Activated B cell treated with CpG ODN at 0.5 μM for 24 hours (primary cell): ENCODE results near the gene THSD4. TPM values are rescaled to one million over a fixed set of nuclear protein-coding genes. Genes with fewer than 3 reads are reported as not detected.

Experiments used
- ATAC-seq: fragments of 200-7000 bp; cut with Tn5 transposase; one replicate; pipeline ENCODE4 v1.10.0; 2021; ENCODE audit warnings: low read depth, mild to moderate bottlenecking, moderate library complexity
- CTCF ChIA-PET: fragments of 350-600 bp; sonication (Branson Sonifier 250); formaldehyde crosslinking; loops from one replicate; lab custom pipeline; 2021; ENCODE audit warnings: antibody characterized with exemption; lab: Charles Lee
- POLR2A ChIA-PET: fragments of 350-600 bp; sonication (Branson Sonifier 250); formaldehyde crosslinking; loops from one replicate; lab custom pipeline; 2021; ENCODE audit warnings: antibody characterized with exemption; lab: Charles Lee
- DNase-seq: peaks from one replicate; pipeline ENCODE4 v3.0.0; 2022
- H3K27ac Mint-ChIP-seq: one replicate; pipeline ENCODE4 v1.8.0; 2020; ENCODE audit warnings: mixed read lengths
- H3K27me3 Mint-ChIP-seq: one replicate; pipeline ENCODE4 v1.8.0; 2021; ENCODE audit warnings: mixed read lengths
- H3K36me3 Mint-ChIP-seq: one replicate; pipeline ENCODE4 v1.8.0; 2021; ENCODE audit warnings: low read depth, mixed read lengths
- H3K4me1 Mint-ChIP-seq: one replicate; pipeline ENCODE4 v1.8.0; 2021; ENCODE audit warnings: mixed read lengths
- H3K4me3 Mint-ChIP-seq: one replicate; pipeline ENCODE4 v1.8.0; 2020; ENCODE audit warnings: mild to moderate bottlenecking, mixed read lengths
- H3K9me3 Mint-ChIP-seq: one replicate; pipeline ENCODE4 v1.8.0; 2020; ENCODE audit warnings: mixed read lengths
- intact Hi-C: fragments of 100-400 bp; cut with micrococcal nuclease; formaldehyde crosslinking; loops from one replicate; pipeline ENCODE4 v1.15.1; 2024
- total RNA-seq: library from RNA; stranded (reverse); gene quantifications from 2 replicates; pipeline ENCODE4 v1.2.3, GENCODE V29; 2022
- TF ChIP-seq, protein P1 (sequence below): fragments of 200-600 bp; IDR thresholded peaks from one replicate; pipeline ENCODE4 v1.8.0; 2022; ENCODE audit warnings: antibody characterized with exemption, mild to moderate bottlenecking

Gene THSD4
- total RNA-seq, 1 donor from 2014 or later: not detected

DNA sequence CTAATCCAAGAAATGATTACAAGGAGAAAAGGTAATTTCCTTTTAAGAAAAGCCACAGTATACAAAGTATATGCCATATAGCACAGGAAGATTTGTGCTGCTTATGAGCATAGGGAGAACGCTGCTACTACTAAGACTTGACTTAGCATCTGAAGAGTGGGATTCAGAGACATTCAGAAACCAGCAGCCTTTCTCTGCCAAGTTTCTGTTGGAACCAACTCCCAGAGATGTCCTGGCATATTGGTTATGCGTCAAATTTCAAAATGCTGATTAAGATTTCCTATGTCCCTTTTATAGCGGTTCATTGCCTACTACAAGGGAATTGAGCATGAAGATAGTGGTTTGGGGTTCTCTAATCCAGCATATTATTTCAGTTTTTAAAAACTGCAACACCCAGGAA, 700.0 kb downstream of the THSD4 start:
- no peaks in the 10 kb centered on the region for H3K4me1 Mint-ChIP-seq
- no peak overlapping the region for H3K4me3 Mint-ChIP-seq
- ATAC-seq (no peak), DNase-seq (no peak)
- no peak overlapping the region for H3K27ac Mint-ChIP-seq
- ChIA-PET POLR2A (no interaction called here), CTCF (no interaction called here)
- peaks cover 9% of the 10 kb centered on the region for H3K9me3 Mint-ChIP-seq
- no peaks in the 10 kb centered on the region for H3K27me3 Mint-ChIP-seq
- intact Hi-C loops: no loop called here
- no peaks in the 10 kb centered on the region for H3K36me3 Mint-ChIP-seq
- TF ChIP-seq, protein P1, sequence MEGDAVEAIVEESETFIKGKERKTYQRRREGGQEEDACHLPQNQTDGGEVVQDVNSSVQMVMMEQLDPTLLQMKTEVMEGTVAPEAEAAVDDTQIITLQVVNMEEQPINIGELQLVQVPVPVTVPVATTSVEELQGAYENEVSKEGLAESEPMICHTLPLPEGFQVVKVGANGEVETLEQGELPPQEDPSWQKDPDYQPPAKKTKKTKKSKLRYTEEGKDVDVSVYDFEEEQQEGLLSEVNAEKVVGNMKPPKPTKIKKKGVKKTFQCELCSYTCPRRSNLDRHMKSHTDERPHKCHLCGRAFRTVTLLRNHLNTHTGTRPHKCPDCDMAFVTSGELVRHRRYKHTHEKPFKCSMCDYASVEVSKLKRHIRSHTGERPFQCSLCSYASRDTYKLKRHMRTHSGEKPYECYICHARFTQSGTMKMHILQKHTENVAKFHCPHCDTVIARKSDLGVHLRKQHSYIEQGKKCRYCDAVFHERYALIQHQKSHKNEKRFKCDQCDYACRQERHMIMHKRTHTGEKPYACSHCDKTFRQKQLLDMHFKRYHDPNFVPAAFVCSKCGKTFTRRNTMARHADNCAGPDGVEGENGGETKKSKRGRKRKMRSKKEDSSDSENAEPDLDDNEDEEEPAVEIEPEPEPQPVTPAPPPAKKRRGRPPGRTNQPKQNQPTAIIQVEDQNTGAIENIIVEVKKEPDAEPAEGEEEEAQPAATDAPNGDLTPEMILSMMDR: no peak

DNA sequence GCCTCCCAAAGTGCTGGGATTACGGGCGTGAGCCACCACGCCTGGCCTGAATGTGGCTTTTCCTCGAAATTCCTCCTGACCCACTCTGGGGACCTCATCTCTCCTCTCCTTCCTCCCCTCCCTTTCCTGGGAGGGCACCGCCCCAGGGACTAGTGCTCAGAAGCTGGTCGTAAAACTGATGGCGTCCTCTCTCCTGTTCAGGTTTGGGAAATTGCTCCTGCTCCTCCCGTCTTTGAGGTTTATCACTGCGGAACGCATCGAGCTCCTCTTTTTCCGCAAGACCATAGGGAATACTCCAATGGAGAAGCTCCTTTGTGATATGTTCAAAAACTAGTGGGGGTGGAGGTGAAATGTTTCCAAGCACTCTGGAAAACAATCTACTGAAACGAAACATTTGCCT, 702.1 kb downstream of the THSD4 start:
- Mint-ChIP-seq H3K27ac (no peak overlapping the region), H3K27me3 (no peaks in the 10 kb centered on the region), H3K9me3 (peaks cover 22% of the 10 kb centered on the region), H3K4me1 (no peaks in the 10 kb centered on the region), H3K4me3 (no peak overlapping the region), H3K36me3 (peaks cover 11% of the 10 kb centered on the region)
- intact Hi-C loops: no loop called here
- CTCF ChIA-PET: no interaction called here
- DNase-seq (no peak), ATAC-seq (no peak)
- TF ChIP-seq, protein P1: no peak
- POLR2A ChIA-PET: no interaction called here

DNA sequence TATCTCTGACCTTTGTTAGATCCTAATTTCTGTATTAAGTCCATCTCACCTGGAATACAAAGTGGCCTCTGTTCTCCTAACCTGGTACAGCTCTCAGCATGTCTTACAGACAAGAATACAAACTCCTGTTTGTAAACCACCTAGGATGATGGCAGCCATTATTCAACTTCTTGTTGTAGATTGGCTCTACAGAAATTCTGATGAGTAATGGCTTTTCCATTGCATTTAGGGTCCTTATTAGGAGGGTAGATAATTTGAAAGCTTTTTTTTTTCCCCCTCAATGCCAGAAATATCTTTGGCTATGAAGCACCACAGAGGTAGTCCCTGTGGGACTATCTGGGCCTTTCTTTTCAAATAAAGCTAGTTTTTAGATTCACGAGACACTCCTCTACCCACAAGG, 704.9 kb downstream of the THSD4 start:
- H3K9me3 Mint-ChIP-seq: peaks cover 35% of the 10 kb centered on the region
- TF ChIP-seq, protein P1: no peak
- DNase-seq (no peak), ATAC-seq (no peak)
- H3K27me3 Mint-ChIP-seq: no peaks in the 10 kb centered on the region
- no peak overlapping the region for H3K27ac Mint-ChIP-seq
- POLR2A ChIA-PET: no interaction called here
- no peak overlapping the region for H3K4me3 Mint-ChIP-seq
- intact Hi-C loops: no loop called here
- H3K36me3 Mint-ChIP-seq: peaks cover 35% of the 10 kb centered on the region
- no peaks in the 10 kb centered on the region for H3K4me1 Mint-ChIP-seq
- CTCF ChIA-PET: no interaction called here

DNA sequence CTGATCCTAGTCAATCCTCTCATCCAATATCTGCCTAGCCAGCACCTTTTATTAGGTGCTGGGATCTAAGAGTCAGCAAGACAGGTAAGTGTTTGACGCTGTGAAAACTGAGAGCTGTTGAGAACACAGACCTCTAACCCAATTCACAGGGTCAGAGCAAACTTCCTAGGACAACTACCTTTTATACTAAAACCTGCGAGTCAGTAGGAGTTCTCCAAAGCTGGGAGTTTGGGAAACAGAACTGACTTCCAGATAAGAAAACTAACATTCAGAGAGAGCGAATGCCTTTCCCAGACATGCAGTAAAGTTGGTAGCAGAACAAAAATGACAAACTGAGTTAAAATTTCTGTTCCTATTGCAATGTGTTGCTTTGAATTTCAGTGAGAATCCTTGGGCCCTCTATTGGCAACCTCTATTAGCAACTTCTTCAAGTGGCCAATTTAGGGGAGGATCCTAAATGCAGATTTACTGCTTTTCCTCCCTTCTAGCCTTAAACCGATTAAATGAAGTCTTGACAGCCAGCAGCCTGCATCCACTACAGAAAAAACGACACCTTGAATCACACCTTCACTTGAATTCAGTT, 706.4 kb downstream of the THSD4 start:
- peaks cover 51% of the 10 kb centered on the region for H3K36me3 Mint-ChIP-seq
- intact Hi-C loops: no loop called here
- no peaks in the 10 kb centered on the region for H3K27me3 Mint-ChIP-seq
- ChIA-PET CTCF (no interaction called here), POLR2A (no interaction called here)
- peaks cover 35% of the 10 kb centered on the region for H3K9me3 Mint-ChIP-seq
- H3K4me3 Mint-ChIP-seq: no peak overlapping the region
- no peaks in the 10 kb centered on the region for H3K4me1 Mint-ChIP-seq
- TF ChIP-seq, protein P1: no peak
- no peak overlapping the region for H3K27ac Mint-ChIP-seq
- ATAC-seq (no peak), DNase-seq (no peak)

DNA sequence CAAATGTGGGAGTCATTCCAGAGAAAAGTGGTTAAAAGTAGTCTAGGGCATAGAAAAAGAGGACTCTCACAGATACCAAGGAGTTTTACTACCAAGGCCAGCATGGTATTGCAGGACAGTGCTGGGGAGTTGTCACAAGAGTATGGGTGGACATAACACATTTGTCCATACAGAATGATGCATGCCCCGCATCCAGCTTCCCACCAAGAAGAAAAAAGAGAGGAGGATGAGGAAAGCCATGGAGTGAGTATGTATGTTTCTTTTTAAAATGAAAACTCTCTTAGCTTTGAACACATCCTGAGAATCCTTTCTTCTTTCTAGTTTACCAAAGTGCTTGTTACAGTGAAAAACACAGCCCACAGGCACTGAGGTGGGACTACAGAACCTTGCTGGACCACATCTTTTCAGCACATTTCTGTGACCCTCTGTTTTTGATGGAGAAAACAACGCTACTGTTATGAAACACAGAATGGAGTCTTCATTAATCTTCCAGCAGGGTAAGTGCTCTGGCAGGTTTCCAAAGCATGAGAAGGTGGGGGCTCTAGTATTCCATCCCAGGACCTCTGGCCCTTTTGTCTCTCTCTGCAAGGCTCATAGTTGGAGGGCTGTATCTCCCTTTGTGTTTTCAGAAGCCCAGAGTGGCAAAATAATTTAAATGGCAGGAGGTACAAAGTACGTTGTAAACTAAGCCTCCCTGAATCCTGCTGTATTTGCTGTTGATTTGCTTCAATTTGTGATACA, 707.8 kb downstream of the THSD4 start:
- DNase-seq (no peak), ATAC-seq (no peak)
- no peak overlapping the region for H3K27ac Mint-ChIP-seq
- H3K9me3 Mint-ChIP-seq: peaks cover 35% of the 10 kb centered on the region
- TF ChIP-seq, protein P1: no peak
- H3K4me3 Mint-ChIP-seq: no peak overlapping the region
- POLR2A ChIA-PET: no interaction called here
- CTCF ChIA-PET: no interaction called here
- no peaks in the 10 kb centered on the region for H3K4me1 Mint-ChIP-seq
- peaks cover 65% of the 10 kb centered on the region for H3K36me3 Mint-ChIP-seq
- no peaks in the 10 kb centered on the region for H3K27me3 Mint-ChIP-seq
- intact Hi-C loops: no loop called here
